ENCODE data around the gene RBBP4.

- TF ChIP-seq, protein P1, sequence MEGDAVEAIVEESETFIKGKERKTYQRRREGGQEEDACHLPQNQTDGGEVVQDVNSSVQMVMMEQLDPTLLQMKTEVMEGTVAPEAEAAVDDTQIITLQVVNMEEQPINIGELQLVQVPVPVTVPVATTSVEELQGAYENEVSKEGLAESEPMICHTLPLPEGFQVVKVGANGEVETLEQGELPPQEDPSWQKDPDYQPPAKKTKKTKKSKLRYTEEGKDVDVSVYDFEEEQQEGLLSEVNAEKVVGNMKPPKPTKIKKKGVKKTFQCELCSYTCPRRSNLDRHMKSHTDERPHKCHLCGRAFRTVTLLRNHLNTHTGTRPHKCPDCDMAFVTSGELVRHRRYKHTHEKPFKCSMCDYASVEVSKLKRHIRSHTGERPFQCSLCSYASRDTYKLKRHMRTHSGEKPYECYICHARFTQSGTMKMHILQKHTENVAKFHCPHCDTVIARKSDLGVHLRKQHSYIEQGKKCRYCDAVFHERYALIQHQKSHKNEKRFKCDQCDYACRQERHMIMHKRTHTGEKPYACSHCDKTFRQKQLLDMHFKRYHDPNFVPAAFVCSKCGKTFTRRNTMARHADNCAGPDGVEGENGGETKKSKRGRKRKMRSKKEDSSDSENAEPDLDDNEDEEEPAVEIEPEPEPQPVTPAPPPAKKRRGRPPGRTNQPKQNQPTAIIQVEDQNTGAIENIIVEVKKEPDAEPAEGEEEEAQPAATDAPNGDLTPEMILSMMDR (IDR thresholded peaks at IDR 0.05) = no peak
- TF ChIP-seq POLR2A (IDR thresholded peaks at IDR 0.05) = no peak
Measured at GRCh38 chr1:32695098-32695904, 44.3 kb downstream of the RBBP4 start.
